NCI-H1436 (cell line): Measurements from ENCODE around the gene OR10G7.
"Not testable (repeated sequence)": the region's sequence is repeated elsewhere in the genome, so short reads cannot be mapped to it uniquely, and the experiment has no call there.

Source experiments
- DNase-seq: peaks from one replicate; lab custom pipeline; 2025; lab: John Stamatoyannopoulos, UW

OR10G7 gene

DNA sequence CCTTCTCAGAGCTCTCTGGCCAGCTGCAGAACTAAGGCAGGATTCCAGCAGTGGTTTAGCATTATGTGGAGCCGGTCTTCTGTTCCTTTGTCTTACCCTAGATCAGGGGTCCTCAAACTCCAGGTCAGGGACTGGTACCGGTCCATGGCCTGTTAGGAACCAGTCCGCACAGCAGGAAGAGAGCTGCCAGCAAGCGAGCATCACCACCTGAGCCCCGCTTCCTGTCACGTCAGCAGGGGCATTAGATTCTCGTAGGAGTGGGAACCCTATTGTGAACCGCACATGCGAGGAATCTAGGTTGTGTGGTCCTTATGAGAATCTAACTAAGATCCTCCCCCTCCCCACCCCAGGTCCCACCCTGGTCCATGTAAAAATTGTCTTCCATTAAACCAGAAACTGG is 1.6 kb downstream of the OR10G7 start:
- DNase-seq: no peak

DNA sequence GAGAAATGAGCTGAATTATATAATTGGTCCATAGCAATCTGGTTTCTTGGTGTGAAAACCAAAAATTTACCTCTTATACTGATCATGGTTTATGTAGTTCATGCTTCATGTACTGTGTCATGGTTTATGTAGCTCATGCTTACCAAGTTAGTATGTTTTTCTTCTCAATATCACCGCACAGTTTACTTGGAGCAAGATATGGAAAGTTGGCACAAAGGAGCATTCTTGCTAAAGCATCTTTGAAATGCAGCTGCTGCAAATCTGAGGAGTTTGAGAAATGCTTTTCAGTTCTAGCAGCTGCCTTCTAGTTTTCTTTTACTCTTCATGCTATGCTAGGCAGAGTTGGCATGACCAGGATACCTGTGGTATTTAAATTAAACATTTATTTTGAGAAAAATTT is 4.5 kb downstream of the OR10G7 start:
- DNase-seq: no peak

DNA sequence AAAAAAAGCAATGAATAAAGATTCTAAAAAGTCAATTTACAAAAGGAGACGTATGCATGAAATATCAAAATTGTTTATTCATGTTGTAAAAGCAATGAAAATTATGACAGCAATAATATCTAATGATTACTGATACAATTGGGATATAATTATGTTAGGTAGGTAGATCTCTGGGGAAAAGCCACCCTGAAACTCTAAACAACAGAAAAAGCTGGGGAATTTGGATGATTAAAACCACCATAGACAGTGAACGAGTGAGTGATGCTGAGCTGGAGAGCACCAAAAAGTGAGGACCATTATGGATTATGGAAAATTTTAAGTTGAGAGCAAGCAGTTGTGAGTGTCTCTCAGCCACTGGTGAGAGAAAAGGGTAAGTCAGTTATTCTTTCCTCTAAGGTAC is 14.6 kb downstream of the OR10G7 start, which contains the start of gene OR10G8:
TSS of gene OR10G8 (plus strand) at position 301 of the 400 bp plus-strand sequence. CDS start 2,825 bp downstream, outside the sequence.
- no peak for DNase-seq

GRCh38 chr11:124015837-124016236 is 25.3 kb downstream of the OR10G7 start:
- DNase-seq: not testable (repeated sequence)

GRCh38 chr11:124012697-124013096 is 28.4 kb downstream of the OR10G7 start, which contains the start of gene OR10G4:
TSS of gene OR10G4 (plus strand) at chr11:124012997. CDS start at chr11:124015575, 2,578 bp downstream.
- DNase-seq: no peak

- DNase-seq: no peak
These were observed 46.0 kb downstream of the OR10G7 start, which contains the start of gene OR10G6 for GRCh38 chr11:123995119-123995518. TSS of gene OR10G6 (minus strand) at chr11:123995161. CDS start at chr11:123995161, 0 bp downstream.
